HUES6 (cell line): Measurements from ENCODE around the gene CCDC120.

Experiments
- H3K27ac ChIP-seq: 2 replicates; pipeline ENCODE4 v1.7.0; 2013; ENCODE audit warnings: low read depth, mild to moderate bottlenecking, low read length, inconsistent platforms
- H3K27me3 ChIP-seq: 2 replicates; pipeline ENCODE4 v1.6.1; 2013; ENCODE audit warnings: low read length; ENCODE audit not compliant: control insufficient read depth, insufficient read depth
- H3K36me3 ChIP-seq: 2 replicates; pipeline ENCODE4 v1.6.1; 2013; ENCODE audit warnings: low read length; ENCODE audit not compliant: control insufficient read depth, insufficient read depth
- H3K4me1 ChIP-seq: 2 replicates; pipeline ENCODE4 v1.6.1; 2013; ENCODE audit warnings: low read length; ENCODE audit not compliant: control insufficient read depth, insufficient read depth
- H3K4me3 ChIP-seq: 2 replicates; pipeline ENCODE4 v1.5.1; 2013; ENCODE audit warnings: low read depth, low read length
- H3K9ac ChIP-seq: one replicate; pipeline ENCODE4 v1.6.1; 2013; ENCODE audit warnings: mild to moderate bottlenecking, low read length
- H3K9me3 ChIP-seq: 2 replicates; pipeline ENCODE4 v1.6.1; 2013; ENCODE audit warnings: low read depth, low read length; ENCODE audit not compliant: control insufficient read depth, insufficient read depth

The CCDC120 gene

DNA sequence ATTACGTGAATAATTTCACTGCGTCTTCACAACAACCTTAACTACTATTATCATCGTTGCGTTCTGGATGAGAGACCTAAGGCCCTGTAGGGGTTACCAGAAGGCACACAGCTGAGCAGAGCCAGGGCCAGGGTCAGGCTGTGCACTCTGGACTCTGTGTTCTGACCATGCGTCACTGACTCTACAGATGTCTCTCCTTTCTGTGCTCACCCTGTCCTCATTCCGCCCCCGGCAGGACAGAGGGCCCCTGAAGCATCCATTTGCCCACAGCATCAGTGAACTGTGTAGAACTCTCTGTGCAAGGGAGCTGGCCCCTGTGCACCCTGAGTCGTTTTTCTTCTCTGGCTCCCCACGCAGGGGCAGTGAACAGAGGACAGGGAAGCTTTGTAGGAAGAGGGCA, 43.4 kb downstream of the CCDC120 start:
- Histone ChIP-seq H3K27me3 (no peaks in the 10 kb centered on the region), H3K9ac (no peak overlapping the region), H3K4me1 (no peaks in the 10 kb centered on the region), H3K4me3 (no peak overlapping the region), H3K9me3 (peaks cover 7% of the 10 kb centered on the region; the same call in 1 of the 2 replicates), H3K27ac (no peak overlapping the region), H3K36me3 (no peaks in the 10 kb centered on the region)

DNA sequence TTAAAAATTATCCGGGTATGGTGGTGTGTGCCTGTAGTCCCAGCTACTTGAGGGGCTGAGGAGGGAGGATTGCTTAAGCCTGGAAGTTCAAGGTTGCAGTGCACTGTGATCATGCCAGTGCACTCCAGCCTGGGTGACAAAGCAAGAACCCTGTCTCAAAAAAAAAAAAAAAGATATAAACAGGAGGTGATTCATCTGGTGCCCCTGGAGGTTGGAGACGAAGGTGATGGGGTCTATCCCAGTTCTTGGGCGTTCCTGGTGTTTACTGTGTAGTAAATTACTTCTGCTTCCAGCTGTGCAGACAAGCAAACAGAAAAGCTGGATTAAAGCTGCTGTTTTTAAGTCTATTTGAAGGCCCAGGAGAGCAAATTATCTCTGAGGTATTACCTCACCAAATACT, 44.8 kb downstream of the CCDC120 start:
- H3K9me3 ChIP-seq: peaks cover 7% of the 10 kb centered on the region; the same call in 1 of the 2 replicates
- no peaks in the 10 kb centered on the region for H3K4me1 ChIP-seq
- no peak overlapping the region for H3K9ac ChIP-seq
- no peaks in the 10 kb centered on the region for H3K27me3 ChIP-seq
- H3K27ac ChIP-seq: no peak overlapping the region
- H3K4me3 ChIP-seq: no peak overlapping the region
- H3K36me3 ChIP-seq: no peaks in the 10 kb centered on the region

DNA sequence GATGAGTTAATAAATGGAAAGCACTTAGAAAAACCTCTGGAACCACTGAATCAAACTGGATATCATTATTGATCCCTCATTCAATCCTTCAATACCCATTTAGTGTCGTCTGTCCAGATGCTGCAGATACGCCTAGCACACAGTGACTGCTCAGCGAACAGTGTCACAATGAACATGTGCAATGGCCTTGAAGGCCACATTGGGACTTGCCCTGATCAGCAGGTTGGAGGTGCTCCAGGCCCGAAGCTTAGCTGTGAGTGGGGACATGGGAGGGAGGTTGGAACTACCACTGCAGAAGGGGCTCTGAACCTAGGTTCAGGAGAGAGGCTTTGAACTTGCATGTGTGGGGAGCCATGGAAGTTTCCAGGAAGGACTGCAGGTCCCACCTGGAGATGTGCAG, 47.5 kb downstream of the CCDC120 start:
- Histone ChIP-seq H3K4me1 (no peaks in the 10 kb centered on the region), H3K4me3 (no peak overlapping the region), H3K27me3 (no peaks in the 10 kb centered on the region), H3K27ac (no peak overlapping the region), H3K9me3 (peaks cover 12% of the 10 kb centered on the region; the same call in 1 of the 2 replicates), H3K36me3 (peaks cover 11% of the 10 kb centered on the region), H3K9ac (no peak overlapping the region)

DNA sequence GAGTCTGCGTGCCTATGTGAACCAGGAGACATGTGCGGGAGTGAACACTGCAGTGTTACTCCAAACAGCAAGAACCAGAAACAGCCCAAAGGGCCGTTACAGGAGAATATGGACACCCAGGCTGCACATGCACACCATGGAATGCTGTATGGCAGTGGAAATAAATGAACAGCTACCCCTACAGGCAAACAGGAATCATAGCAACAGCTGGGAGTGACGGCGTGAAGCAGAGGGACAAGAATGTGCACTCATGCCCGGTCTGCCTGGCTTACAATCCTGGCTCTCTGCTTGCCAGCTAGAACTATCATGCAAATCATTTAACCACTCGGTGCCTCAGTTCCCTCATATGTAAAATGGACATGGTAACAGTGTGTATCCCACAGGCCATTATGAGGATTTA, 48.1 kb downstream of the CCDC120 start:
- Histone ChIP-seq H3K9ac (no peak overlapping the region), H3K27me3 (no peaks in the 10 kb centered on the region), H3K27ac (no peak overlapping the region), H3K4me1 (no peaks in the 10 kb centered on the region), H3K36me3 (peaks cover 13% of the 10 kb centered on the region), H3K4me3 (no peak overlapping the region), H3K9me3 (peaks cover 10% of the 10 kb centered on the region; the same call in 1 of the 2 replicates)

DNA sequence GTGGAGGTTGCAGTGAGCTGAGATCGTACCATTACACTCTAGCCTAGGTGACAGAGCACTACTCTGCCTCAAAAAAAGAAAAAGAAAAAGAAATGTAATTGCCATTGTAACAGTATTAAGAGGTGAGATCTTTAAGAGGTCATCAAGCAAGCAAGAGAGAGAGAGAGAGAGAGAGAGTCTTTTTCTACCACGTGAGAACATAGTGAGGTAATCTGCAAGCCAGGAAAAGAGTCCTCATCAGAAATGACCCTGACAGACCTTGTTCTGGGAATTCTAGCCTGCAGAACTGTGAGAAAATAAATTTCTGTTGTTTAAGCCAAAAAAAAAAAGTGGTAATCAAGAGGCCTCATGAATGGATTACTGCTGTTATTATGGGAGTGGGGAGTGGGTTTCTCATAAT, 49.8 kb downstream of the CCDC120 start:
- H3K36me3 ChIP-seq: peaks cover 28% of the 10 kb centered on the region
- H3K27ac ChIP-seq: no peak overlapping the region
- H3K4me1 ChIP-seq: no peaks in the 10 kb centered on the region
- no peak overlapping the region for H3K4me3 ChIP-seq
- no peaks in the 10 kb centered on the region for H3K27me3 ChIP-seq
- H3K9ac ChIP-seq: no peak overlapping the region
- H3K9me3 ChIP-seq: peaks cover 14% of the 10 kb centered on the region; the same call in 1 of the 2 replicates

DNA sequence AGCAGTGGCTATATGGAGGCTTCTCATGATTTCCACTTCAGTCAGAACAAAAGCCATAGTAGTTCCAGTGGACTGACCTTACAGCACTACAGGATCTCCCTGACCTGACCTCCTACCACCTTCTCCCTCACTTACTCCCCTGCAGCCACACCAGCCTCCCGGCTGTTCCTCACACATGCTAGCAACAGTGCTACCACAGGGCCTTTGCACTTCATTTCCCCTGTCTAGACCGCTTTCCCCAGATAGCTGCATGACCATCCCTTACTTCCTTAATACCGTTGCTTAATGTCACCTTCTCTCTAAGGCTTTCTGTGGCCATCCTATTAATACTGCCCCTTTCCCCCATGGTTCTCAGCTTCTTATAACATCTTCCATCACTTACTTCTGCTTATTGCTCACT, 51.6 kb downstream of the CCDC120 start:
- Histone ChIP-seq H3K4me3 (no peak overlapping the region), H3K9me3 (peaks cover 18% of the 10 kb centered on the region; the same call in 1 of the 2 replicates), H3K36me3 (peaks cover 35% of the 10 kb centered on the region), H3K27ac (no peak overlapping the region), H3K9ac (no peak overlapping the region), H3K4me1 (no peaks in the 10 kb centered on the region), H3K27me3 (no peaks in the 10 kb centered on the region)

DNA sequence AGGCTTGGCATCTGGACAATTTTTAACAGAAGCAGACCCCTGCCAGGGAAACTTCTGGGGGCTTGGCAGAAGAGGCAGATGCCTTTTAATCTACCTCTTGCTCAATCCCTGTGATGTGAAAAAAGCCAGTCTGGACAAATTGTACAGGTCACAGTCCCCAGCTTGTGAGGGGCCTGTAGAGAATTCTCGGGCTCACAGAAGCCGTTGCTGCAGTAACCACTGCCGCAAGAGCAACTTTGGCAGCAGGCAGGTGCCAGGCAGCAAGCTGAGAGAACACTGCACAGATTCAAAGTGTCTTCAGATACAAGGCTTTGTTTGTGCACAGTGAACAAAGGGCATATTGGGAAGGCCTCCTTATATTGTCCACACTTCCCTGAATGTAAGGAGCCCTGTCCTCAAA, 53.0 kb downstream of the CCDC120 start:
- peaks cover 48% of the 10 kb centered on the region for H3K36me3 ChIP-seq
- H3K27me3 ChIP-seq: no peaks in the 10 kb centered on the region
- peaks cover 20% of the 10 kb centered on the region; the same call in 1 of the 2 replicates for H3K9me3 ChIP-seq
- H3K9ac ChIP-seq: no peak overlapping the region
- H3K4me3 ChIP-seq: no peak overlapping the region
- H3K4me1 ChIP-seq: no peaks in the 10 kb centered on the region
- H3K27ac ChIP-seq: no peak overlapping the region

DNA sequence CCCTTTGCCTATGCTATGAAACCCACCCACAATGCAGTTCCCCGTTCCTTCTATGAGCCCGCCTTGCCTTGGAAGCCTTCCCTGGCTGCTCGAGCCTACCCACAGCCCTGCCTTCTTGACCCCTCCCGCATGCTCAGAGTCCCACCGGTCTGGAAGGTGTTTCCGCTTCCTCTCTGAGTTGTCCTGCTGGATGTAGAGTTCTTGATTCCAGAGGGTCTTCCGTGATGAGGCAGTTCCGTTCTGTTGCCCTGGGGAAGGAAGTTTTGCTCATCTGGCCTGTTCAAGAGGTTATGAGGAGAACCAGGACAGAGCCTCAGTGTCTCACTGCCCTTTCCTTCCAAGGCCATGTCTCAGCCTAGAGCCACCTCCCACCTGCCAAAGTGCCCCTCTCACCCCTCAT, 57.3 kb downstream of the CCDC120 start:
- Histone ChIP-seq H3K4me1 (no peaks in the 10 kb centered on the region), H3K27ac (no peak overlapping the region), H3K9me3 (peaks cover 18% of the 10 kb centered on the region; the same call in 1 of the 2 replicates), H3K36me3 (peaks cover 57% of the 10 kb centered on the region), H3K27me3 (no peaks in the 10 kb centered on the region), H3K9ac (no peak overlapping the region), H3K4me3 (no peak overlapping the region)

DNA sequence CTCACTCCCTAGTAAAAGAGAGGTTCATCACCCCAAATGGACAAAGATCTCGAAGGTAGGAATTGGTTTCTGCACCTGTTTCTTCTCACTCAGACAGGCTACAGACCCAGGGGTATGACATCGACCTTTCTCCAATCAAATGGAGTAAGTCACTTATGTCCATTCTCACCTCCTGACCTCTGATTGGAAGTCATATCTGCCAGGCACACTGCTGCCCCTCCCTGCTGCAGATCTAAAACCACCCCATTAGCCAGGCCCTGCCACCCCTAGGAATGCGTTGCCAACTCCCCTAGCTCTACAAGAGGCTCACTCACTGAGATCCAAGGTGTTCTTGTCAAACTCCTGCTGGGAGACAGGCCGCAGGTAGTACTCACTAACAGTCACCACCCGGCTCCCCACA, 57.9 kb downstream of the CCDC120 start:
- Histone ChIP-seq H3K9ac (no peak overlapping the region), H3K4me1 (no peaks in the 10 kb centered on the region), H3K27ac (no peak overlapping the region), H3K27me3 (no peaks in the 10 kb centered on the region), H3K36me3 (peaks cover 62% of the 10 kb centered on the region), H3K4me3 (no peak overlapping the region), H3K9me3 (peaks cover 18% of the 10 kb centered on the region; the same call in 1 of the 2 replicates)

DNA sequence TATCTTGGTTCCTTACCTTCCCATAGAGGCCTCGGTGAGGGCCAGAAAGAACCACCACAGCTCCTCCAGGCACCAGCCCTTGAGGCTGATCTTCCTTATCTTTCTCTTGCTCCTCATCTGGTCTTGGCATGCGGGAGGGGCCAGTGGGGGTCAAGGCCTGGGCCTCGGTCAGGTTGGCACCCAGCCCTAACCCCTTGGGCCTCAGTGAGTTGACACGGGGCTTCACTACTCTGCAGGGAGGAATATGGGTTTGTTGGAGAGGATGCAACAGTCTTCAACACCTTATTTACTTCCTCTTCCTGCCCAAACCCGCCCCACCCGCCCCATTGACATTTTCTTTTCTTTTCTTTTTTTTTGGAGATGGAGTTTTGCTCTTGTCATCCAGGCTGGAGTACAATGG, 58.8 kb downstream of the CCDC120 start:
- Histone ChIP-seq H3K4me3 (no peak overlapping the region), H3K36me3 (peaks cover 55% of the 10 kb centered on the region), H3K4me1 (no peaks in the 10 kb centered on the region), H3K27ac (no peak overlapping the region), H3K27me3 (no peaks in the 10 kb centered on the region), H3K9ac (no peak overlapping the region), H3K9me3 (peaks cover 13% of the 10 kb centered on the region; the same call in 1 of the 2 replicates)
